GM21576 (cell line): ENCODE measurements around the gene POLR3B.
"Not testable (repeated sequence)": the region's sequence is repeated elsewhere in the genome, so short reads cannot be mapped to it uniquely, and the experiment has no call there.

ENCODE experiments used
- ATAC-seq: cut with Tn5 transposase; IDR thresholded peaks from one replicate; pipeline ENCODE4 v1.9.1; 2021; ENCODE audit warnings: mild to moderate bottlenecking, moderate library complexity; ENCODE audit not compliant: unreplicated experiment

Gene POLR3B

GRCh38 chr12:106342397-106343213 lies 14.9 kb upstream of the POLR3B start:
- no peak for ATAC-seq

GRCh38 chr12:106343214-106343528 lies 14.4 kb upstream of the POLR3B start:
- no peak for ATAC-seq

GRCh38 chr12:106344131-106344530 lies 13.4 kb upstream of the POLR3B start:
- no peak for ATAC-seq

GRCh38 chr12:106345746-106346145 lies 11.8 kb upstream of the POLR3B start:
- ATAC-seq = no peak

GRCh38 chr12:106348411-106348810 lies 9.1 kb upstream of the POLR3B start:
- no peak for ATAC-seq

- ATAC-seq = no peak
Measured at GRCh38 chr12:106353175-106353574, 4.4 kb upstream of the POLR3B start.

GRCh38 chr12:106358396-106359241 lies 1.1 kb downstream of the POLR3B start:
- ATAC-seq = peak; percentile 5

- ATAC-seq = no peak
Measured at GRCh38 chr12:106359646-106360399, 2.3 kb downstream of the POLR3B start.

GRCh38 chr12:106360400-106360994 lies 2.9 kb downstream of the POLR3B start:
- ATAC-seq = no peak

GRCh38 chr12:106362971-106363370 lies 5.4 kb downstream of the POLR3B start:
- no peak for ATAC-seq

- no peak for ATAC-seq
Measured at GRCh38 chr12:106364261-106364660, 6.7 kb downstream of the POLR3B start.

- ATAC-seq = no peak
Measured at GRCh38 chr12:106369624-106370346, 12.2 kb downstream of the POLR3B start.

GRCh38 chr12:106378788-106379187 lies 21.2 kb downstream of the POLR3B start:
- ATAC-seq = no peak

- no peak for ATAC-seq
Measured at GRCh38 chr12:106380954-106381353, 23.4 kb downstream of the POLR3B start.

GRCh38 chr12:106381866-106382265 lies 24.3 kb downstream of the POLR3B start:
- ATAC-seq = not testable (repeated sequence)

GRCh38 chr12:106386813-106387535 lies 29.4 kb downstream of the POLR3B start:
- no peak for ATAC-seq

- ATAC-seq = no peak
Measured at GRCh38 chr12:106387848-106388377, 30.4 kb downstream of the POLR3B start.

GRCh38 chr12:106389151-106389550 lies 31.6 kb downstream of the POLR3B start:
- no peak for ATAC-seq

GRCh38 chr12:106392759-106393158 lies 35.2 kb downstream of the POLR3B start:
- no peak for ATAC-seq
